HG03575 (cell line): ENCODE results near the gene TCAP.

Experiments
- ATAC-seq: cut with Tn5 transposase; IDR thresholded peaks from one replicate; pipeline ENCODE4 v1.9.1; 2021; ENCODE audit not compliant: unreplicated experiment, insufficient number of reproducible peaks, low FRiP score; ENCODE audit errors: extremely low read depth

TCAP gene

GRCh38 chr17:39674702-39675389, 9.7 kb downstream of the TCAP start:
- no peak for ATAC-seq

- ATAC-seq: no peak
These were observed 10.4 kb downstream of the TCAP start for GRCh38 chr17:39675390-39676082.

- no peak for ATAC-seq
These were observed 11.2 kb downstream of the TCAP start for GRCh38 chr17:39676198-39676819.

- ATAC-seq: no peak
These were observed 11.9 kb downstream of the TCAP start for GRCh38 chr17:39677072-39677471.

GRCh38 chr17:39677542-39678339, 12.6 kb downstream of the TCAP start:
- ATAC-seq: no peak

GRCh38 chr17:39678340-39679116, 13.4 kb downstream of the TCAP start:
- no peak for ATAC-seq

- no peak for ATAC-seq
These were observed 14.5 kb downstream of the TCAP start for GRCh38 chr17:39679521-39680192.

- ATAC-seq: no peak
These were observed 18.3 kb downstream of the TCAP start for GRCh38 chr17:39683295-39683939.

- no peak for ATAC-seq
These were observed 19.4 kb downstream of the TCAP start for GRCh38 chr17:39684369-39685192.

- ATAC-seq: no peak
These were observed 22.0 kb downstream of the TCAP start for GRCh38 chr17:39687101-39687545.

GRCh38 chr17:39687546-39688474, 22.7 kb downstream of the TCAP start, which contains the start of gene PGAP3:
TSS of gene PGAP3 (minus strand) at chr17:39688057. CDS start at chr17:39688014, 43 bp downstream.
- ATAC-seq: peak; percentile 47

GRCh38 chr17:39688475-39688835, 23.3 kb downstream of the TCAP start:
- ATAC-seq: no peak

GRCh38 chr17:39688945-39689344, 23.8 kb downstream of the TCAP start:
- no peak for ATAC-seq

- ATAC-seq: no peak
These were observed 29.4 kb downstream of the TCAP start for GRCh38 chr17:39694593-39694992.

- no peak for ATAC-seq
These were observed 29.9 kb downstream of the TCAP start for GRCh38 chr17:39695089-39695474.

GRCh38 chr17:39696731-39697130, 31.6 kb downstream of the TCAP start:
- no peak for ATAC-seq
